Keratinocyte (primary cell): Measurements from ENCODE around the gene GTF3A. TPM values are rescaled to one million over a fixed set of nuclear protein-coding genes. Genes with fewer than 3 reads are reported as not detected.

Experiments used
- DNase-seq: peaks from one replicate; pipeline ENCODE4 v3.0.0-alpha.2; 2011; ENCODE audit warnings: low read depth, missing footprints, low spot score
- FAIRE-seq: peaks from 2 replicates; lab custom pipeline; 2011; peaks lifted over from hg19 to GRCh38; lab: Jason Lieb, UNC
- H2AFZ ChIP-seq: 2 replicates; pipeline ENCODE4 v1.6.0; 2012; ENCODE audit warnings: low read length, control low read depth, inconsistent platforms; ENCODE audit not compliant: control insufficient read depth
- H3K27ac ChIP-seq: 2 replicates; pipeline ENCODE4 v1.5.1; 2011; ENCODE audit warnings: low read length; ENCODE audit not compliant: control insufficient read depth, insufficient read depth
- H3K27me3 ChIP-seq: 3 replicates; pipeline ENCODE4 v1.6.0; 2011; ENCODE audit warnings: low read length; ENCODE audit not compliant: control insufficient read depth, insufficient read depth; ENCODE audit errors: extremely low read depth
- H3K36me3 ChIP-seq, 2 experiments: 2 replicates in 1 of 2; 3 replicates in 1 of 2; pipeline ENCODE4 v1.5.1; 2011; ENCODE audit warnings: low read length in 2 of 2, mild to moderate bottlenecking in 1 of 2; ENCODE audit not compliant: control insufficient read depth in 2 of 2, insufficient read depth in 2 of 2; ENCODE audit errors: extremely low read depth in 1 of 2
- H3K4me1 ChIP-seq: 3 replicates; pipeline ENCODE4 v1.5.1; 2011; ENCODE audit warnings: low read length; ENCODE audit not compliant: control insufficient read depth, insufficient read depth; ENCODE audit errors: extremely low read depth
- H3K4me2 ChIP-seq: 3 replicates; pipeline ENCODE4 v1.6.0; 2011; ENCODE audit warnings: low read depth, low read length; ENCODE audit not compliant: control insufficient read depth, insufficient read depth; ENCODE audit errors: extremely low read depth
- H3K4me3 ChIP-seq, 3 experiments: fragments of 200-600 bp in 1 of 3; sonication (generic) in 1 of 3; 2 replicates in 2 of 3; 3 replicates in 1 of 3; pipeline ENCODE4 v1.5.1; 2011 to 2016; ENCODE audit warnings: low read length in 3 of 3, mild to moderate bottlenecking in 3 of 3, control low read depth in 2 of 3, inconsistent platforms in 1 of 3, low read depth in 1 of 3, mixed read lengths in 1 of 3, mixed run types in 1 of 3, moderate library complexity in 1 of 3; ENCODE audit not compliant: control insufficient read depth in 2 of 3, insufficient read depth in 2 of 3; ENCODE audit errors: extremely low read depth in 1 of 3
- H3K79me2 ChIP-seq: 2 replicates; pipeline ENCODE4 v1.6.0; 2012; ENCODE audit warnings: low read length; ENCODE audit not compliant: control insufficient read depth, insufficient read depth
- H3K9ac ChIP-seq: 3 replicates; pipeline ENCODE4 v1.6.0; 2011; ENCODE audit warnings: low read length; ENCODE audit not compliant: control insufficient read depth, insufficient read depth; ENCODE audit errors: extremely low read depth
- H3K9me1 ChIP-seq: 3 replicates; pipeline ENCODE4 v1.6.0; 2011; ENCODE audit warnings: low read length; ENCODE audit not compliant: control insufficient read depth, insufficient read depth; ENCODE audit errors: extremely low read depth
- H3K9me3 ChIP-seq: 2 replicates; pipeline ENCODE4 v1.5.1; 2012; ENCODE audit warnings: low read depth, low read length; ENCODE audit not compliant: control insufficient read depth
- H4K20me1 ChIP-seq: 3 replicates; pipeline ENCODE4 v1.6.0; 2011; ENCODE audit warnings: low read length; ENCODE audit not compliant: control insufficient read depth, insufficient read depth; ENCODE audit errors: extremely low read depth
- EZH2 ChIP-seq: IDR thresholded peaks from one replicate; pipeline ENCODE4 v1.6.1; 2012; ENCODE audit warnings: inconsistent platforms, mild to moderate bottlenecking, low read length, moderate library complexity
- dilution Hi-C: fragments of 300-500 bp; cut with MboI; formaldehyde crosslinking; loops from one replicate; pipeline ENCODE4 v1.7.0; 2020; ENCODE audit warnings: low sequenced_read_pairs; ENCODE audit not compliant: extremely low pct_ligation_motif_present
- polyA plus RNA-seq, 5 experiments: library from polyadenylated mRNA; depleted of rRNA in 3 of 5; stranded (reverse) in 3 of 5; stranded (forward) in 1 of 5; unstranded in 1 of 5; fragments of >200 nt; gene quantifications; 1 replicate in 1 of 5; 2 replicates in 3 of 5; 3 replicates in 1 of 5; pipeline versions ENCODE4 v1.2.1 to v1.2.3, GENCODE V29; 2011 to 2012; ENCODE audit warnings: missing spikeins in 2 of 5, low read depth in 1 of 5, low replicate concordance in 1 of 5
- small RNA-seq, 3 experiments: library from RNA; depleted of rRNA; stranded (forward); fragments of <200 nt; gene quantifications; one replicate each; pipeline ENCODE3, GENCODE V24; 2012; ENCODE audit warnings: low read depth in 3 of 3, low replicate concordance in 1 of 3; ENCODE audit not compliant: insufficient read length in 3 of 3

Gene GTF3A
- polyA plus RNA-seq, 1 donor (not counting 4 experiments of a cell fraction or from before 2014, with no cell fraction given) = 97.8 TPM

GRCh38 chr13:27483421-27483820 is 59.0 kb downstream of the GTF3A start:
- H3K9ac ChIP-seq = no peak overlapping the region
- H3K27me3 ChIP-seq = peaks cover 6% of the 10 kb centered on the region
- dilution Hi-C loops = no loop called here
- no peak overlapping the region for H3K4me3 ChIP-seq
- no peaks in the 10 kb centered on the region for H3K36me3 ChIP-seq
- H3K9me3 ChIP-seq = peaks cover 3% of the 10 kb centered on the region
- no peaks in the 10 kb centered on the region for H3K9me1 ChIP-seq
- no peak for FAIRE-seq
- H4K20me1 ChIP-seq = no peaks in the 10 kb centered on the region
- no peak overlapping the region for H3K27ac ChIP-seq
- H3K4me1 ChIP-seq = no peaks in the 10 kb centered on the region
- no peaks in the 10 kb centered on the region for H3K79me2 ChIP-seq
- no peak overlapping the region for H3K4me2 ChIP-seq
- H2AFZ ChIP-seq = no peak overlapping the region
- no peak for TF ChIP-seq EZH2
- no peak for DNase-seq

Small RNAs within 50 kb of the gene (small RNA-seq; reads per million reads assigned to genes)
- gene RNY1P1 = 0 reads per million in 3 experiments

Other genes with a start within 250 kb of the GTF3A start
- gene RPL21, start 173.1 kb upstream of the GTF3A start, polyA plus RNA-seq = 1,238 to 1,751 TPM (median 1,377 TPM) in 3 replicates
- 0.87 to 1.5 TPM (median 1.1 TPM) in 3 replicates for gene RASL11A, start 153.8 kb upstream of the GTF3A start, polyA plus RNA-seq
- 41.4 to 58.0 TPM (median 56.1 TPM) in 3 replicates for gene MTIF3, start 25.9 kb downstream of the GTF3A start, polyA plus RNA-seq
- 12.1 to 17.0 TPM (median 14.4 TPM) in 3 replicates for gene LNX2, start 195.9 kb downstream of the GTF3A start, polyA plus RNA-seq
- gene POLR1D, start 197.3 kb downstream of the GTF3A start, polyA plus RNA-seq = 152 to 235 TPM (median 204 TPM) in 3 replicates